Activated CD4-positive, alpha-beta T cell treated with anti-CD3 and anti-CD28 coated beads, Interleukin-2, amount 10 ng/mL, durations not matched to agents 24 days and 14 days (primary cell): ENCODE results near the gene NBL1. TPM values are rescaled to one million over a fixed set of nuclear protein-coding genes. Genes with fewer than 3 reads are reported as not detected.
"Not testable (repeated sequence)": the region's sequence is repeated elsewhere in the genome, so short reads cannot be mapped to it uniquely, and the experiment has no call there.

ENCODE experiments used
- DNase-seq: peaks from one replicate; pipeline ENCODE4 v3.0.0; 2022
- H3K27ac Mint-ChIP-seq: one replicate; pipeline ENCODE4 v1.8.0; 2022; ENCODE audit warnings: mild to moderate bottlenecking, mixed read lengths
- H3K27me3 Mint-ChIP-seq: one replicate; pipeline ENCODE4 v1.8.0; 2022; ENCODE audit warnings: mixed read lengths
- H3K36me3 Mint-ChIP-seq: one replicate; pipeline ENCODE4 v1.8.0; 2022; ENCODE audit warnings: low read depth, mild to moderate bottlenecking, mixed read lengths
- H3K4me1 Mint-ChIP-seq: one replicate; pipeline ENCODE4 v1.8.0; 2021; ENCODE audit warnings: mixed read lengths
- H3K4me3 Mint-ChIP-seq: one replicate; pipeline ENCODE4 v1.8.0; 2022; ENCODE audit warnings: mild to moderate bottlenecking, moderate library complexity, mixed read lengths
- H3K9me3 Mint-ChIP-seq: one replicate; pipeline ENCODE4 v1.8.0; 2021; ENCODE audit warnings: mixed read lengths
- intact Hi-C: fragments of 100-400 bp; cut with micrococcal nuclease; formaldehyde crosslinking; loops from one replicate; pipeline ENCODE4 v1.15.1; 2023
- total RNA-seq: library from RNA; stranded (reverse); gene quantifications from 2 replicates; pipeline ENCODE4 v1.2.3, GENCODE V29; 2022

NBL1 gene
- total RNA-seq, 1 donor from 2014 or later: 54.1 TPM

GRCh38 chr1:19613171-19613703 is 30.9 kb upstream of the NBL1 start:
- intact Hi-C loops: no loop called here
- no peaks in the 10 kb centered on the region for H3K27me3 Mint-ChIP-seq
- H3K27ac Mint-ChIP-seq: no peak overlapping the region
- peaks cover 13% of the 10 kb centered on the region for H3K4me1 Mint-ChIP-seq
- no peak for DNase-seq
- H3K36me3 Mint-ChIP-seq: peaks cover 23% of the 10 kb centered on the region
- H3K4me3 Mint-ChIP-seq: no peak overlapping the region
- no peaks in the 10 kb centered on the region for H3K9me3 Mint-ChIP-seq

- peaks cover 18% of the 10 kb centered on the region for H3K36me3 Mint-ChIP-seq
- H3K4me1 Mint-ChIP-seq: peaks cover 15% of the 10 kb centered on the region
- H3K27me3 Mint-ChIP-seq: no peaks in the 10 kb centered on the region
- no peaks in the 10 kb centered on the region for H3K9me3 Mint-ChIP-seq
- DNase-seq: no peak
- no peak overlapping the region for H3K4me3 Mint-ChIP-seq
- intact Hi-C loops: no loop called here
- H3K27ac Mint-ChIP-seq: no peak overlapping the region
Observed at GRCh38 chr1:19615438-19615837, 28.7 kb upstream of the NBL1 start.

GRCh38 chr1:19616489-19616888 is 27.6 kb upstream of the NBL1 start:
- H3K4me1 Mint-ChIP-seq: peaks cover 15% of the 10 kb centered on the region
- H3K27me3 Mint-ChIP-seq: no peaks in the 10 kb centered on the region
- no peak overlapping the region for H3K4me3 Mint-ChIP-seq
- intact Hi-C loops: no loop called here
- H3K9me3 Mint-ChIP-seq: no peaks in the 10 kb centered on the region
- H3K36me3 Mint-ChIP-seq: peaks cover 21% of the 10 kb centered on the region
- DNase-seq: no peak
- no peak overlapping the region for H3K27ac Mint-ChIP-seq

- peaks cover 18% of the 10 kb centered on the region for H3K4me1 Mint-ChIP-seq
- H3K36me3 Mint-ChIP-seq: peaks cover 27% of the 10 kb centered on the region
- no peaks in the 10 kb centered on the region for H3K9me3 Mint-ChIP-seq
Observed at GRCh38 chr1:19617376-19617775, 26.7 kb upstream of the NBL1 start.

GRCh38 chr1:19618428-19618827 is 25.7 kb upstream of the NBL1 start:
- Mint-ChIP-seq H3K9me3 (no peaks in the 10 kb centered on the region), H3K27me3 (no peaks in the 10 kb centered on the region), H3K27ac (no peak overlapping the region), H3K4me3 (no peak overlapping the region), H3K36me3 (peaks cover 34% of the 10 kb centered on the region), H3K4me1 (peaks cover 12% of the 10 kb centered on the region)
- intact Hi-C loops: no loop called here
- no peak for DNase-seq

More at GRCh38 chr1:19617376-19617775, 26.7 kb upstream of the NBL1 start:
- intact Hi-C loops: no loop called here
- no peak overlapping the region for H3K4me3 Mint-ChIP-seq
- H3K27ac Mint-ChIP-seq: no peak overlapping the region
- no peak for DNase-seq
- H3K27me3 Mint-ChIP-seq: no peaks in the 10 kb centered on the region

GRCh38 chr1:19619697-19620384 is 24.3 kb upstream of the NBL1 start:
- Mint-ChIP-seq H3K27me3 (no peaks in the 10 kb centered on the region), H3K4me3 (no peak overlapping the region), H3K27ac (no peak overlapping the region), H3K4me1 (peaks cover 10% of the 10 kb centered on the region), H3K9me3 (no peaks in the 10 kb centered on the region), H3K36me3 (peaks cover 43% of the 10 kb centered on the region)
- DNase-seq: no peak
- intact Hi-C loops: no loop called here

GRCh38 chr1:19620786-19621185 is 23.3 kb upstream of the NBL1 start:
- peaks cover 42% of the 10 kb centered on the region for H3K36me3 Mint-ChIP-seq

GRCh38 chr1:19621274-19621950 is 22.7 kb upstream of the NBL1 start:
- Mint-ChIP-seq H3K4me1 (peaks cover 7% of the 10 kb centered on the region), H3K9me3 (no peaks in the 10 kb centered on the region), H3K36me3 (peaks cover 47% of the 10 kb centered on the region), H3K27ac (no peak overlapping the region), H3K27me3 (no peaks in the 10 kb centered on the region), H3K4me3 (no peak overlapping the region)
- intact Hi-C loops: no loop called here
- DNase-seq: no peak

More at GRCh38 chr1:19620786-19621185, 23.3 kb upstream of the NBL1 start:
- Mint-ChIP-seq H3K27ac (no peak overlapping the region), H3K4me1 (peaks cover 7% of the 10 kb centered on the region), H3K9me3 (no peaks in the 10 kb centered on the region), H3K4me3 (no peak overlapping the region), H3K27me3 (no peaks in the 10 kb centered on the region)
- intact Hi-C loops: no loop called here
- DNase-seq: no peak

GRCh38 chr1:19622204-19622603 is 21.9 kb upstream of the NBL1 start:
- Mint-ChIP-seq H3K27me3 (no peaks in the 10 kb centered on the region), H3K9me3 (no peaks in the 10 kb centered on the region), H3K36me3 (peaks cover 50% of the 10 kb centered on the region), H3K27ac (no peak overlapping the region), H3K4me3 (no peak overlapping the region), H3K4me1 (peaks cover 7% of the 10 kb centered on the region)
- intact Hi-C loops: no loop called here
- no peak for DNase-seq

- H3K27me3 Mint-ChIP-seq: no peaks in the 10 kb centered on the region
- no peak for DNase-seq
- no peaks in the 10 kb centered on the region for H3K9me3 Mint-ChIP-seq
- H3K36me3 Mint-ChIP-seq: peaks cover 50% of the 10 kb centered on the region
- peaks cover 7% of the 10 kb centered on the region for H3K4me1 Mint-ChIP-seq
- H3K4me3 Mint-ChIP-seq: no peak overlapping the region
- H3K27ac Mint-ChIP-seq: no peak overlapping the region
- intact Hi-C loops: no loop called here
Observed at GRCh38 chr1:19623523-19623922, 20.6 kb upstream of the NBL1 start.

GRCh38 chr1:19625291-19625937 is 18.7 kb upstream of the NBL1 start:
- Mint-ChIP-seq H3K27ac (no peak overlapping the region), H3K9me3 (no peaks in the 10 kb centered on the region), H3K4me1 (peaks cover 4% of the 10 kb centered on the region), H3K4me3 (no peak overlapping the region), H3K36me3 (peaks cover 54% of the 10 kb centered on the region), H3K27me3 (no peaks in the 10 kb centered on the region)
- intact Hi-C loops: no loop called here
- DNase-seq: no peak

- H3K4me1 Mint-ChIP-seq: no peaks in the 10 kb centered on the region
- intact Hi-C loops: no loop called here
- H3K27me3 Mint-ChIP-seq: no peaks in the 10 kb centered on the region
- no peak overlapping the region for H3K4me3 Mint-ChIP-seq
- H3K36me3 Mint-ChIP-seq: peaks cover 33% of the 10 kb centered on the region
- no peak overlapping the region for H3K27ac Mint-ChIP-seq
- DNase-seq: no peak
- H3K9me3 Mint-ChIP-seq: no peaks in the 10 kb centered on the region
Observed at GRCh38 chr1:19628879-19629278, 15.2 kb upstream of the NBL1 start.

- no peaks in the 10 kb centered on the region for H3K4me1 Mint-ChIP-seq
- no peak overlapping the region for H3K27ac Mint-ChIP-seq
- peaks cover 32% of the 10 kb centered on the region for H3K36me3 Mint-ChIP-seq
- intact Hi-C loops: no loop called here
- H3K4me3 Mint-ChIP-seq: no peak overlapping the region
- no peak for DNase-seq
- H3K27me3 Mint-ChIP-seq: no peaks in the 10 kb centered on the region
- no peaks in the 10 kb centered on the region for H3K9me3 Mint-ChIP-seq
Observed at GRCh38 chr1:19629357-19629756, 14.8 kb upstream of the NBL1 start.

- DNase-seq, intact Hi-C loops, H3K27me3 Mint-ChIP-seq, H3K27ac Mint-ChIP-seq, H3K9me3 Mint-ChIP-seq, H3K4me1 Mint-ChIP-seq, H3K4me3 Mint-ChIP-seq: not testable (repeated sequence)
- H3K36me3 Mint-ChIP-seq: peaks cover 25% of the 10 kb centered on the region
Observed at GRCh38 chr1:19630192-19630591, 13.9 kb upstream of the NBL1 start.
